GM12891 (cell line): ENCODE data around the gene HOXB5.

ENCODE experiments used
- POLR2A ChIP-seq: IDR thresholded peaks from 2 replicates; pipeline ENCODE4 v1.6.1; 2011; ENCODE audit warnings: low read depth, low read length, control low read depth
- POLR2AphosphoS5 ChIP-seq: IDR thresholded peaks from 2 replicates; pipeline ENCODE4 v1.6.1; 2011; ENCODE audit warnings: low read depth, low read length, control low read depth
- SPI1 ChIP-seq: IDR thresholded peaks from 2 replicates; pipeline ENCODE4 v1.6.1; 2011; ENCODE audit warnings: low read depth, low read length, control low read depth

DNA sequence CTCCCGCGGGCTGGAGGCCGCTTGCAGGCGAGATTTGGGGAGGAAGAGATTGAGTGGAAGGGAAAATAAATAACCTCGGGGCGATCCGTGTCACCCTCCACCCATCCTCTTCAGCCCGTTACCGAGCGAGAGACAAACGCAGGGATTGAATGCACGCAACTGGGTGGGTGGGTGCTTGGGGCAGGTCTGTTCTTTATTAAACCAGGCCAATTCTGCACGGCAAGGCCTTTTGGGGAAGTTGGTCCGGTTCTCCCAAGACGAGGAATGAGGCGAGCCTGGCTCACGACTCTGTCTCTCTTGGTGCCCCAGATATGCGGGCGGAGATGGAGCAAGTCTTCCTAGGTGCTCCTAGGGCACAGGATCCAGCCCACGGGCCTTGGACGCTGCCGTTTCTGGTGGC is 17.6 kb upstream of the HOXB5 start:
- TF ChIP-seq POLR2AphosphoS5 (no peak), POLR2A (no peak), SPI1 (no peak)
